Kidney (tissue), 14 donors: ENCODE results near the gene ARMCX1. TPM values are rescaled to one million over a fixed set of nuclear protein-coding genes. Genes with fewer than 3 reads are reported as not detected.
"Not testable (repeated sequence)": the region's sequence is repeated elsewhere in the genome, so short reads cannot be mapped to it uniquely, and the experiment has no call there.

Source experiments
- DNase-seq, 5 donors: peaks; one replicate each; pipeline ENCODE4 v3.0.0-alpha.2; 2013 to 2020
- FAIRE-seq: peaks from 2 replicates; lab custom pipeline; 2012; peaks lifted over from hg19 to GRCh38; lab: Jason Lieb, UNC
- H3K27ac ChIP-seq, 2 donors: one replicate each; pipeline ENCODE4 v1.7.0; 2013; ENCODE audit warnings: low read depth in 2 of 2, low read length in 2 of 2, inconsistent platforms in 1 of 2
- H3K27me3 ChIP-seq: one replicate; pipeline ENCODE4 v1.7.1; 2013; ENCODE audit warnings: low read length, inconsistent platforms; ENCODE audit not compliant: control insufficient read depth, insufficient read depth
- H3K36me3 ChIP-seq, 3 donors: one replicate each; pipeline versions ENCODE4 v1.7.0 to v1.7.1; 2013; ENCODE audit warnings: low read length in 3 of 3, control low read depth in 1 of 3, inconsistent platforms in 1 of 3; ENCODE audit not compliant: insufficient read depth in 3 of 3, control insufficient read depth in 2 of 3
- H3K4me1 ChIP-seq, 3 donors: one replicate each; pipeline versions ENCODE4 v1.7.0 to v1.7.1; 2013; ENCODE audit warnings: low read length in 3 of 3, inconsistent platforms in 1 of 3, low read depth in 1 of 3; ENCODE audit not compliant: control insufficient read depth in 2 of 3, insufficient read depth in 2 of 3
- H3K4me3 ChIP-seq, 3 donors: one replicate each; pipeline versions ENCODE4 v1.7.0 to v1.8.1; 2013; ENCODE audit warnings: low read length in 3 of 3, control low read depth in 1 of 3, inconsistent platforms in 1 of 3
- H3K9ac ChIP-seq, 3 donors: one replicate each; pipeline versions ENCODE4 v1.7.0 to v1.7.1; 2013; ENCODE audit warnings: low read length in 3 of 3, control low read depth in 1 of 3, inconsistent platforms in 1 of 3
- H3K9me3 ChIP-seq, 3 donors: one replicate each; pipeline versions ENCODE4 v1.7.0 to v1.7.1; 2013; ENCODE audit warnings: low read length in 3 of 3, control low read depth in 1 of 3, inconsistent platforms in 1 of 3; ENCODE audit not compliant: control insufficient read depth in 2 of 3, insufficient read depth in 1 of 3
- intact Hi-C: fragments of 100-400 bp; cut with DNase I; formaldehyde crosslinking; loops from one replicate; pipeline ENCODE4 v1.11.1; 2022
- polyA plus RNA-seq: library from polyadenylated mRNA; stranded (reverse); fragments of 350-450 nt; fragmentation: Illumina TruSeq; extraction: RNeasy Lipid Tissue Mini Kit (QIAGEN cat#74804); gene quantifications from one replicate; pipeline ENCODE4 v1.2.3, GENCODE V29; 2014; ENCODE audit warnings: low read depth, low replicate concordance; ENCODE audit not compliant: insufficient read depth
- total RNA-seq: library from RNA; stranded (reverse); fragmentation: NEBNext Ultra II Directional; extraction: Animal tissue kit (Norgen Biotek cat#: 25700); gene quantifications from one replicate; pipeline ENCODE4 v1.2.1, GENCODE V29; 2021
- TF ChIP-seq, protein P1 (sequence below): IDR thresholded peaks from 3 replicates; pipeline ENCODE4 v1.5.1; 2012; ENCODE audit warnings: mild to moderate bottlenecking, moderate library complexity, borderline replicate concordance; ENCODE audit not compliant: insufficient read depth; ENCODE audit errors: extremely low read depth
- donor health status: control.
- donor health status: control.
- donor health status: control.
- donor health status: control.
- donor health status: control.
- donor health status: DM: yes; HTN: yes; CAD: no.
- donor health status: Normal renal cell carcinoma (clear cell type).

Gene ARMCX1
- total and polyA plus RNA-seq, 2 donors from 2014 or later = 15.6 to 20.3 TPM

DNA sequence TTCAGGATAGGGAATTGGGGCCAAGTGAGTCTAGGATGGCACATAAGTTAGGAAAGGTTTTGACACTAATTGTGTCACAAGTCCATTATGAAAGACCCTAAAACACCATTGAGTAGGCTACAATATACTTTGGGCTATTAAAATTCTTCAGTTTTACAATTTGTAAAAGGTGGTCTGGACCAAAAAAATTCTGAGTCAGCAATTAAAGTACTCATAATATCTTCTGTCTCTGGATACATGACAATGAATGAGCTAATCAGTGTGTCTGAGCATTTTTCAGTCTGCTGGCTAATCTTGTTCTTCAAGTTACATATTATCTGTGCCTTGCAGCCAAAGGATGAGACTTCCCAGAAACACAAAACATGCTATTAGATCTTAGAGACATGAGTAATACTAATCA is 14.3 kb downstream of the ARMCX1 start:
- Histone ChIP-seq H3K4me3 (no peak overlapping the region), H3K27ac (no peak overlapping the region), H3K27me3 (no peaks in the 10 kb centered on the region), H3K36me3 (no peaks in the 10 kb centered on the region), H3K9ac (no peak overlapping the region), H3K4me1 (no peaks in the 10 kb centered on the region), H3K9me3 (no peaks in the 10 kb centered on the region)
- FAIRE-seq (no peak), DNase-seq (no peak)
- intact Hi-C loops = no loop called here
- TF ChIP-seq, protein P1, sequence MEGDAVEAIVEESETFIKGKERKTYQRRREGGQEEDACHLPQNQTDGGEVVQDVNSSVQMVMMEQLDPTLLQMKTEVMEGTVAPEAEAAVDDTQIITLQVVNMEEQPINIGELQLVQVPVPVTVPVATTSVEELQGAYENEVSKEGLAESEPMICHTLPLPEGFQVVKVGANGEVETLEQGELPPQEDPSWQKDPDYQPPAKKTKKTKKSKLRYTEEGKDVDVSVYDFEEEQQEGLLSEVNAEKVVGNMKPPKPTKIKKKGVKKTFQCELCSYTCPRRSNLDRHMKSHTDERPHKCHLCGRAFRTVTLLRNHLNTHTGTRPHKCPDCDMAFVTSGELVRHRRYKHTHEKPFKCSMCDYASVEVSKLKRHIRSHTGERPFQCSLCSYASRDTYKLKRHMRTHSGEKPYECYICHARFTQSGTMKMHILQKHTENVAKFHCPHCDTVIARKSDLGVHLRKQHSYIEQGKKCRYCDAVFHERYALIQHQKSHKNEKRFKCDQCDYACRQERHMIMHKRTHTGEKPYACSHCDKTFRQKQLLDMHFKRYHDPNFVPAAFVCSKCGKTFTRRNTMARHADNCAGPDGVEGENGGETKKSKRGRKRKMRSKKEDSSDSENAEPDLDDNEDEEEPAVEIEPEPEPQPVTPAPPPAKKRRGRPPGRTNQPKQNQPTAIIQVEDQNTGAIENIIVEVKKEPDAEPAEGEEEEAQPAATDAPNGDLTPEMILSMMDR = no peak

DNA sequence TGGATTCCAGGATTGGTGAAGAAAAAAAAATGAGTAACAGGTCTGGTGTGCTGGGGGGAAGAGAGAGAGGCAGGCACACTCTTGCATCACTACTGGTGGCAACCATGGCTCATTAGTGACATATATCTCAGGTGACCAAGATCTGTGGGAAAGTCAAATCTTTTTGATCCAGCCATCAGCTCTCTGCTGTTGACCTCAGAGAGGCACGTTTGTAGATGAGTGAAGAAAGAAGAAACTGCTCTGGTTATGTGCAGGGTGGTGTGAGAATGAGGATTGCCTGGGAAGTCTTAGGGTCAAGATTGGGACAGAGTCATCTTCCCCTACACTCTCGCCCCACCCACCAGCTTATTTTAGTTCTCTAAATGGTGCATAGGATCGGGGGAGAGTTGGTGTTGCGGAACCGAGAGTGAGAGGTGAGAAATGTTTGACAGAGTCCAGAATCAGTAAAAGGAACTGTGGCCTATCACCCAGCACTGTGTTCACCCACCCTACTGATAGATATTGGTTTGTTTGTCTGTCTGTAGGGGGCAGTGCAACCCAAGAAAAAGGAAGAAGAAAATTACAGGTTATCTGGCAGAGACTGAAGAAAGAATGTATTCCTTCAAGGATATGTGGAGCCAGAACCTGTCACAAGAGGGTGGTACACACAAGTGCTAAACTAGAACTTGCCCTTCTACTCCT is 45.5 kb downstream of the ARMCX1 start:
- H3K27me3 ChIP-seq = no peaks in the 10 kb centered on the region
- TF ChIP-seq, protein P1 = peak; percentile 62
- H3K4me1 ChIP-seq = no peaks in the 10 kb centered on the region
- H3K36me3 ChIP-seq = no peaks in the 10 kb centered on the region
- intact Hi-C loops = no loop called here
- H3K4me3 ChIP-seq = no peak overlapping the region
- no peak overlapping the region for H3K9ac ChIP-seq
- H3K27ac ChIP-seq = no peak overlapping the region
- no peaks in the 10 kb centered on the region for H3K9me3 ChIP-seq
- DNase-seq = peak in 4 of 5 donors; percentile 24 to 91 (median 58)
- peak; percentile 97 for FAIRE-seq

DNA sequence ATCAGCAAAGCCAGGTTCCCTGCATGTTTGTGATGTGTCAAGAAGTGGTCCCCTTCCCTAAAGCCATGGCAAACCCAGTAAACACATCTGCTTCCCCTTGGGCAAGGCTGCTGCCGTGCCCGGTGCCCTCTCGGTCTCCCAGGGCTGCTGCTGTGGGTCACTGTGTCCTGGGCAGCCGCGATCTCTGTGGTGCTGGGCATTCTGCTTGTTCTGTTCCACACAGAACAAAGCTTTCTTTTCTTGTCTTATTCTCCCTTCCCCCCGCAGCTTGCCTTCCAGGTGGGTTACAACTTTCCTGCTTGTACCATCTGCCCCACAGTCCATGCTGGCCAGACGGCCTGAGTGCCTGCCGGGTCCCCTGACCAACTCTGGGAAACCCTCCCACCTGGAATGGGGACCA is 49.2 kb downstream of the ARMCX1 start:
- intact Hi-C loops, H3K9me3 ChIP-seq: not testable (repeated sequence)

DNA sequence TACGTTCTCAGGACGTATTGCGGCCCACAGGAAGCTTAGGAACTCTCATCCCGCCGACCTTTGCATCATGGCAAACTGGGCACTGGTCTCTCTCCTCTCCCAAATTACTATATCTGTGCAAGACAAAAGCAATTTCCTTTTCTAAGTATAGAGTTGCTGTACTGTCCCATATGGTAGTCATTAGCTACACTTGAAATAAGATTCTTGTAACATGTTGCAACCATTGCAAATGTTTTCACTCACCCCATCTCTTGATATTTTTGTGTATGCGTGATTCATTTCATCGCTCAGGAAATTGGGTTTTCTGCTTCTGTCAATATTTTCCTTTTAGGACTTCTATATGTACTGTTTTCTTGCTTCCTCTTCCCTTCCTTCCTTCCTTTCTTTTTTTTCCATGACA is 51.7 kb downstream of the ARMCX1 start:
- FAIRE-seq (no peak), DNase-seq (no peak)
- Histone ChIP-seq H3K27ac (no peak overlapping the region), H3K4me3 (no peak overlapping the region), H3K9ac (no peak overlapping the region), H3K27me3 (no peaks in the 10 kb centered on the region), H3K4me1 (no peaks in the 10 kb centered on the region), H3K9me3 (no peaks in the 10 kb centered on the region), H3K36me3 (no peaks in the 10 kb centered on the region)
- TF ChIP-seq, protein P1 = no peak
- intact Hi-C loops = no loop called here

More for the DNA sequence above, 49.2 kb downstream of the ARMCX1 start:
- H3K27ac ChIP-seq, H3K4me1 ChIP-seq, H3K9ac ChIP-seq, FAIRE-seq, DNase-seq, H3K27me3 ChIP-seq, H3K4me3 ChIP-seq, H3K36me3 ChIP-seq: not testable (repeated sequence)

Other genes starting within 250 kb of the ARMCX1 start
- 13.1 TPM for gene TIMM8A, start 201.8 kb upstream of the ARMCX1 start, total RNA-seq
- gene TIMM8A, start 201.8 kb upstream of the ARMCX1 start, polyA plus RNA-seq = 12.9 TPM
- gene BTK, start 164.4 kb upstream of the ARMCX1 start, total RNA-seq = 13.9 TPM
- gene BTK, start 164.4 kb upstream of the ARMCX1 start, polyA plus RNA-seq = 0.77 TPM
- gene RPL36A, start 159.5 kb upstream of the ARMCX1 start, total RNA-seq = 148 TPM
- 1,711 TPM for gene RPL36A, start 159.5 kb upstream of the ARMCX1 start, polyA plus RNA-seq
- gene GLA, start 142.6 kb upstream of the ARMCX1 start, total RNA-seq = 23.9 TPM
- gene GLA, start 142.6 kb upstream of the ARMCX1 start, polyA plus RNA-seq = 34.7 TPM
- gene HNRNPH2, start 142.3 kb upstream of the ARMCX1 start, total RNA-seq = 79.5 TPM
- 68.1 TPM for gene HNRNPH2, start 142.3 kb upstream of the ARMCX1 start, polyA plus RNA-seq
- gene ARMCX4, start 65.1 kb upstream of the ARMCX1 start, total RNA-seq = 16.0 TPM
- gene ARMCX4, start 65.1 kb upstream of the ARMCX1 start, polyA plus RNA-seq = 6.5 TPM
- 39.1 TPM for gene ARMCX6, start 67.5 kb downstream of the ARMCX1 start, total RNA-seq
- 61.7 TPM for gene ARMCX6, start 67.5 kb downstream of the ARMCX1 start, polyA plus RNA-seq
- 58.1 TPM for gene ARMCX3, start 72.6 kb downstream of the ARMCX1 start, total RNA-seq
- 38.6 TPM for gene ARMCX3, start 72.6 kb downstream of the ARMCX1 start, polyA plus RNA-seq
- 44.0 TPM for gene ARMCX2, start 109.3 kb downstream of the ARMCX1 start, total RNA-seq
- gene ARMCX2, start 109.3 kb downstream of the ARMCX1 start, polyA plus RNA-seq = 38.4 TPM